ENCODE data around the gene PRDM12. TPM values are rescaled to one million over a fixed set of nuclear protein-coding genes. Genes with fewer than 3 reads are reported as not detected.

The PRDM12 gene
- under 0.01 TPM in 1 of 2 replicates, not detected in the other for total RNA-seq

DNA sequence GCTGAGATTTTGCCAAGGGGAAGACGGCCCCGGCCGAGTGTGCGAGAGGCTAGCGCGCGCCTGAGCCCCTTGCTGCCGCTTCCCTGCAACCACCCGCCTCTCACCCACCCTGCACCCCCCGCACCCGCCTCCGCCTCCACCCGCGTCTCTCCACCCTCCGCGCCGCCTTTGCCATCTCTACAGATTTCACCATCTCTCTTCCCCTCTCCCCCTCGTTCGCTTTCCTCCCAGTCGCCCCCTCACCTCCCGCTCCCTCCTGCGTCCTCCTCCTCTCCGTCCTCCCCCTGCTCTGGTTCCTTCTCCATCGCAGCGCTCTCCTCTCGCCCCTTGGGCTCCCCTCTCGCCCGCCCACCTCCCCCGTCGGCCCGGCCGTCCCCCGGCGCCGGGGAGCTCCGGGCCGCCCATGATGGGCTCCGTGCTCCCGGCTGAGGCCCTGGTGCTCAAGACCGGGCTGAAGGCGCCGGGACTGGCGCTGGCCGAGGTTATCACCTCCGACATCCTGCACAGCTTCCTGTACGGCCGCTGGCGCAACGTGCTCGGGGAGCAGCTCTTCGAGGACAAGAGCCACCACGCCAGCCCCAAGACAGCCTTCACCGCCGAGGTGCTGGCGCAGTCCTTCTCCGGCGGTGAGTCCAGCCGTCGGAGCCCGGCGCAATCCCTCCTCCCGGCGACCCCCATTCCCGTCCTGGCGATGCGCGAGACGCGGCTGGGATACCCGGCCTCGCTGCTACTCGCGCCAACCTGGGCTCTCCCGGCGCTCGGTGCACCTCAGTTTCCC is at the start of gene PRDM12:
TSS of gene PRDM12 (plus strand) at position 344 of the 778 bp plus-strand sequence. CDS start at position 404, 60 bp downstream.

DNA sequence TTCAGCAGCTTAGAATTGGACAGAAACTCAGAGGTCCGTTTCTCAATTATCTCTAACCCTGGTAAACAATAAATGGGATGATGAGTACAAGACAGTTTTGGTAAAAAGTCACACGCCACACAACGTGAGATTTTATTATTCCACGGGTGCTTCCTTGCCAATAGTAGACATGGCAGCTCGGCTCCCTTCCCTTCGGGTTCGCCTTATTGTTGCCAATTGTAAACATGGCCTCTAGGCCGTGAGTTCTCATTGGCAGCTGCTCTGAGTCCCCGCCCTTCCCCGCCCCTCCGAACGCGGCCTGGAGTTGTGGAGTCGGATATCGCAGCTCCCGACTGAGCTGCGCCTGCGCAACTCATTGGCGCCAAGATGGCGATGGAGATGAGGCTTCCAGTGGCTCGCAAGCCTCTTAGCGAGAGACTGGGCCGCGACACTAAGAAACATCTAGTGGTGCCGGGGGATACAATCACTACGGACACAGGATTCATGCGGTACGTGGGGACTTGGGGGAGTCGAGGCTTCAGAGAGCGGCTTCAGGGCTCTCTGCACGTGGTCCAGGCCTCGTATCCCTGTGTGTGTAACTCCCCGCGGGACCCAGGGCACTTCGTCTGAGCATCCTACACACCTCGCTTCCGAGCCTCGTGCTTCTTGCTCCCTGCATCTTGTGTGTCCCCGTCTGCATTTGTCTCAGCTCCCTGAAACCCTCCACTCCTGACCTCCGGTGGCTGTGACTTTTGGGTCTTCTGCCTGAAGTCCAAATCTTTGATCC is 29.2 kb downstream of the PRDM12 start, which contains the start of gene EXOSC2:
TSS of gene EXOSC2 (plus strand) at position 355 of the 766 bp plus-strand sequence. CDS start at position 367, 12 bp downstream.

Other genes starting within 250 kb of the PRDM12 start
- 140 and 149 TPM in 2 replicates for gene ASS1, start 219.6 kb upstream of the PRDM12 start, total RNA-seq
- 43.0 and 49.9 TPM in 2 replicates for gene FUBP3, start 85.0 kb upstream of the PRDM12 start, total RNA-seq
- 20.0 and 30.6 TPM in 2 replicates for gene EXOSC2, start 29.2 kb downstream of the PRDM12 start, total RNA-seq
- gene ABL1, start 170.7 kb downstream of the PRDM12 start, total RNA-seq, result 48.6 and 58.1 TPM in 2 replicates
- gene QRFP, start 232.2 kb downstream of the PRDM12 start, total RNA-seq, result not detected in 2 replicates